ENCODE measurements around the gene FOXL2NB. TPM values are rescaled to one million over a fixed set of nuclear protein-coding genes. Genes with fewer than 3 reads are reported as not detected.

The FOXL2NB gene
- total RNA-seq, 1 experiment from 2014 or later, result 0.35 TPM

DNA sequence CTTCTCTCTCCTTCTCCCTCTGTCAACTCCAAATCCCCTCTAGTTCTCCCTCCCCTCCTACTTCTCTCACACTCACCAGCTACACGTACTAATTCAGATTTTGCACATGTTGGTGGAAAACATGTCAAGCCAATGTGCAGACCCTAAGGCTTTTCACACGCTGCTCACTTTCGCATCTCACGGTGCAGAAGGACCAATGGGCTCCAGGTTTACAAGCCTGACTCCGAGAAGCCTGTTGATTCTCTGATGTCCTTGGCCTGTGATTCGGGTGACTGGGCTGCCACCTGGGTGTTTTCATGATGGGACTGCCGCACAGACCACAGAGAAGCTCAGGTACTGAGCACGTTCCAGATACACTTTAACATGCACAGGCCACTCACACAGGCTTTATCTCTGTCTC lies 3.7 kb downstream of the FOXL2NB start:
- peaks cover 87% of the 10 kb centered on the region for H3K27me3 Mint-ChIP-seq (ENCODE audit: unreplicated experiment)
- intact Hi-C loops (cut with micrococcal nuclease; ENCODE audit: unreplicated experiment), result no loop called here
- CTCF ChIA-PET, result interaction anchor here (0.6 to 1.9 kb wide), 5 partner anchors 9 to 599 kb away, joined by 4 to 11 read pairs (median 4); no protein-coding TSS in a partner anchor
- no peak overlapping the region for H3K27ac Mint-ChIP-seq (ENCODE audit: unreplicated experiment)
- peak overlapping the region; percentile 20 for H3K4me3 Mint-ChIP-seq (ENCODE audit: low read depth, unreplicated experiment)
- H3K9me3 Mint-ChIP-seq (ENCODE audit: low read depth, unreplicated experiment), result no peaks in the 10 kb centered on the region
- H3K36me3 Mint-ChIP-seq (ENCODE audit: insufficient read depth, unreplicated experiment), result peaks cover 15% of the 10 kb centered on the region
- no peak for DNase-seq
- peaks cover 16% of the 10 kb centered on the region for H3K4me1 Mint-ChIP-seq (ENCODE audit: low read depth, unreplicated experiment)
- no TSS peak for BruUV-seq (replicated peaks)
- TF ChIP-seq CTCF (IDR thresholded peaks at IDR 0.05; ENCODE audit: unreplicated experiment), result no peak

DNA sequence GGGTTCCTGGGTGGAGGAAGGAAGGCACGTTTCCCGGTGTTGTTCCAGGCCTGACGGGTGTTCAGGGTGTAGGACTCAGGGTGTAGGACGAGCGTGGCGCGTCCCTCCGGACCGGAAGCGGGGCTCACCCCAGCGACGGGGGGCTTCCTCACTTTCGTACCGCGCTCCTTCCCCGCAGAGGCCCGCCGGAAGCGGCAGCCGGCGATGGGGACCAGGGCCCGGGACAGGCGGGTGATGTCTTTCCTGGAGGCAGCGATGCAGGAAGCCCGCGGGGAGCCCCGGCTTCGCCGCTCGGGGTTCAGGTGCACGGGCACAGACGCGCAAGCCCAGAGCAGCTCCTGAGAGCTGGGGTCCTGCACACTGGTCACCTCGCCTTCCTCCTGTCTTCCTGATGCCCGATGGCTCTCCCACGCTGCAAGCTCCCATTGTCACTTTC lies 13.4 kb downstream of the FOXL2NB start:
- CTCF ChIA-PET, result interaction anchor here (1.4 kb wide), 1 partner anchor 10 kb away, joined by 4 read pairs; no protein-coding TSS in a partner anchor

GRCh38 chr3:138962854-138963560 lies 16.0 kb downstream of the FOXL2NB start:
- no peak overlapping the region for H3K27ac Mint-ChIP-seq (ENCODE audit: unreplicated experiment)
- intact Hi-C loops (cut with micrococcal nuclease; ENCODE audit: unreplicated experiment), result no loop called here
- H3K4me1 Mint-ChIP-seq (ENCODE audit: low read depth, unreplicated experiment), result no peaks in the 10 kb centered on the region
- H3K9me3 Mint-ChIP-seq (ENCODE audit: low read depth, unreplicated experiment), result no peaks in the 10 kb centered on the region
- no peaks in the 10 kb centered on the region for H3K36me3 Mint-ChIP-seq (ENCODE audit: insufficient read depth, unreplicated experiment)
- TF ChIP-seq CTCF (IDR thresholded peaks at IDR 0.05; ENCODE audit: unreplicated experiment), result no peak
- CTCF ChIA-PET, result no interaction called here
- no TSS peak for BruUV-seq (replicated peaks)
- DNase-seq, result no peak
- no peak overlapping the region for H3K4me3 Mint-ChIP-seq (ENCODE audit: low read depth, unreplicated experiment)
- H3K27me3 Mint-ChIP-seq (ENCODE audit: unreplicated experiment), result peaks cover 24% of the 10 kb centered on the region

More for the DNA sequence above, 13.4 kb downstream of the FOXL2NB start:
- no peak overlapping the region for H3K4me3 Mint-ChIP-seq (ENCODE audit: low read depth, unreplicated experiment)
- H3K9me3 Mint-ChIP-seq (ENCODE audit: low read depth, unreplicated experiment), result no peaks in the 10 kb centered on the region
- no TSS peak for BruUV-seq (replicated peaks)
- no peak for TF ChIP-seq CTCF (IDR thresholded peaks at IDR 0.05; ENCODE audit: unreplicated experiment)
- H3K27me3 Mint-ChIP-seq (ENCODE audit: unreplicated experiment), result peaks cover 48% of the 10 kb centered on the region
- H3K27ac Mint-ChIP-seq (ENCODE audit: unreplicated experiment), result no peak overlapping the region
- no peaks in the 10 kb centered on the region for H3K36me3 Mint-ChIP-seq (ENCODE audit: insufficient read depth, unreplicated experiment)
- DNase-seq, result no peak
- H3K4me1 Mint-ChIP-seq (ENCODE audit: low read depth, unreplicated experiment), result no peaks in the 10 kb centered on the region
- intact Hi-C loops (cut with micrococcal nuclease; ENCODE audit: unreplicated experiment), result no loop called here

DNA sequence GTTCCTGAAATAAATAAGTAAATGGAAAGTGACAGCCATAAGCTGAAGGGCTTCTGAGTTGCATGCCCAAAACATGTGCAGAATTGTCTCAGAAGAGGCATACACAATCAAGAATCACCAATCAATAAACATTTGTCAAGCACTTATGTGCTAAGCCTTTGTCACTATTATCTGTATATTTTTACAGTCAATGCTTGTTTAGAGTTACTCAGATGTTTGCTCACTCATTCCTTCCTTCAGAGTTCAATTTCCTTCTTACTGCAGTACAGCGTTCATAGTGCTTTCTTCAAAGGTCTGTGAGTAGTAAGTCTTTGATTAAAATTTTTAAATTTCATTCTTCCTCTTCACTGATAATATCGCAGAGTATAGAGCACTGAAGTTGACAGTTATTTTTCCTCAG lies 17.2 kb downstream of the FOXL2NB start:
- H3K9me3 Mint-ChIP-seq (ENCODE audit: low read depth, unreplicated experiment), result no peaks in the 10 kb centered on the region
- no peak overlapping the region for H3K4me3 Mint-ChIP-seq (ENCODE audit: low read depth, unreplicated experiment)
- H3K27ac Mint-ChIP-seq (ENCODE audit: unreplicated experiment), result no peak overlapping the region
- TF ChIP-seq CTCF (IDR thresholded peaks at IDR 0.05; ENCODE audit: unreplicated experiment), result no peak
- intact Hi-C loops (cut with micrococcal nuclease; ENCODE audit: unreplicated experiment), result no loop called here
- CTCF ChIA-PET, result interaction anchor here (0.8 to 0.9 kb wide), 2 partner anchors 8 to 17 kb away, joined by 3 read pairs; partner anchors contain the start of genes FOXL2 and FOXL2NB
- no TSS peak for BruUV-seq (replicated peaks)
- H3K36me3 Mint-ChIP-seq (ENCODE audit: insufficient read depth, unreplicated experiment), result no peaks in the 10 kb centered on the region
- H3K27me3 Mint-ChIP-seq (ENCODE audit: unreplicated experiment), result peaks cover 24% of the 10 kb centered on the region
- DNase-seq, result no peak
- no peaks in the 10 kb centered on the region for H3K4me1 Mint-ChIP-seq (ENCODE audit: low read depth, unreplicated experiment)
